IMR-90 (cell line): ENCODE results near the gene NRM. TPM values are rescaled to one million over a fixed set of nuclear protein-coding genes. Genes with fewer than 3 reads are reported as not detected.
"Not testable (repeated sequence)": the region's sequence is repeated elsewhere in the genome, so short reads cannot be mapped to it uniquely, and the experiment has no call there.

Experiments
- ATAC-seq: fragments of 200-7000 bp; cut with Tn5 transposase; 2 replicates; pipeline ENCODE4 v1.9.1; 2020; ENCODE audit warnings: low read depth, mild to moderate bottlenecking, moderate library complexity
- BruUV-seq: library from RNA; stranded (reverse); fragments of 400-500 nt; replicated peaks from 2 replicates; lab custom pipeline; 2021; lab: Mats Ljungman, UMichigan
- CTCF ChIA-PET: fragments of 300-600 bp; formaldehyde crosslinking; extraction: SDS; loops from one replicate; lab custom pipeline; 2021; ENCODE audit warnings: antibody characterized with exemption; lab: Yijun Ruan, JAX
- POLR2A ChIA-PET: fragments of 300-600 bp; sonication (Branson Sonifier 250); formaldehyde crosslinking; loops from one replicate; lab custom pipeline; 2022; ENCODE audit warnings: antibody characterized with exemption; ENCODE audit not compliant: unreplicated experiment; lab: Charles Lee
- DNase-seq: peaks from one replicate; pipeline ENCODE4 v3.0.0; 2013
- H2AFZ ChIP-seq: replicated peaks from 2 replicates; pipeline ENCODE3; 2013; ENCODE audit warnings: low read length, mild to moderate bottlenecking; ENCODE audit not compliant: poor library complexity
- H2AK5ac ChIP-seq: 2 replicates; pipeline ENCODE4 v1.6.1; 2013; ENCODE audit warnings: low read depth, low read length, inconsistent platforms
- H2AK9ac ChIP-seq: replicated peaks from 2 replicates; pipeline ENCODE3; 2013; ENCODE audit warnings: mild to moderate bottlenecking, low read depth, low read length, moderate library complexity; ENCODE audit not compliant: poor library complexity
- H2BK120ac ChIP-seq: 2 replicates; pipeline ENCODE4 v1.6.1; 2013; ENCODE audit warnings: low read depth, low read length, inconsistent platforms
- H2BK15ac ChIP-seq: 3 replicates; pipeline ENCODE4 v1.6.1; 2013; ENCODE audit warnings: low read depth, low read length, inconsistent platforms
- H2BK20ac ChIP-seq: 2 replicates; pipeline ENCODE4 v1.6.1; 2013; ENCODE audit warnings: low read depth, mild to moderate bottlenecking, inconsistent platforms, low read length, moderate library complexity
- H2BK5ac ChIP-seq: 2 replicates; pipeline ENCODE4 v1.6.1; 2013; ENCODE audit warnings: mild to moderate bottlenecking, low read depth, low read length, inconsistent platforms; ENCODE audit not compliant: poor library complexity, severe bottlenecking
- H3K14ac ChIP-seq: replicated peaks from 2 replicates; pipeline ENCODE4 v1.6.1; 2013; ENCODE audit warnings: low read depth, low read length, inconsistent platforms
- H3K18ac ChIP-seq: 2 replicates; pipeline ENCODE4 v1.6.1; 2013; ENCODE audit warnings: low read depth, low read length, control low read depth
- H3K23ac ChIP-seq: 2 replicates; pipeline ENCODE4 v1.6.1; 2013; ENCODE audit warnings: low read depth, low read length, inconsistent platforms
- H3K27ac ChIP-seq: 2 replicates; pipeline ENCODE4 v1.5.1; 2013; ENCODE audit warnings: mild to moderate bottlenecking, control low read depth, low read length; ENCODE audit not compliant: insufficient read depth
- H3K27me3 ChIP-seq: 2 replicates; pipeline ENCODE4 v1.6.1; 2013; ENCODE audit warnings: low read length; ENCODE audit not compliant: control insufficient read depth, insufficient read depth
- H3K36me3 ChIP-seq: 2 replicates; pipeline ENCODE4 v1.6.1; 2013; ENCODE audit warnings: low read length, mixed read lengths; ENCODE audit not compliant: control insufficient read depth, insufficient read depth
- H3K4ac ChIP-seq: 2 replicates; pipeline ENCODE4 v1.6.1; 2013; ENCODE audit warnings: low read depth, low read length, inconsistent platforms
- H3K4me1 ChIP-seq: 2 replicates; pipeline ENCODE4 v1.6.1; 2013; ENCODE audit warnings: low read length, mixed read lengths; ENCODE audit not compliant: control insufficient read depth, insufficient read depth
- H3K4me2 ChIP-seq: 2 replicates; pipeline ENCODE4 v1.6.1; 2013; ENCODE audit warnings: low read depth, mild to moderate bottlenecking, control low read depth, low read length, moderate library complexity
- H3K4me3 ChIP-seq: 2 replicates; pipeline ENCODE4 v1.5.1; 2013; ENCODE audit warnings: low read depth, mild to moderate bottlenecking, control low read depth, low read length, moderate library complexity; ENCODE audit not compliant: insufficient read depth
- H3K56ac ChIP-seq: 2 replicates; pipeline ENCODE4 v1.6.1; 2013; ENCODE audit warnings: low read length, inconsistent platforms; ENCODE audit not compliant: insufficient read depth; ENCODE audit errors: extremely low read depth
- H3K79me1 ChIP-seq, 2 experiments: 2 replicates each; pipeline ENCODE4 v1.6.1; 2013; ENCODE audit warnings: low read length in 2 of 2, inconsistent platforms in 1 of 2, low read depth in 1 of 2
- H3K9ac ChIP-seq: 2 replicates; pipeline ENCODE4 v1.6.1; 2013; ENCODE audit warnings: low read depth, low read length, control low read depth
- H3K9me1 ChIP-seq: 2 replicates; pipeline ENCODE4 v1.6.1; 2013; ENCODE audit warnings: low read length, inconsistent platforms; ENCODE audit not compliant: insufficient read depth
- H3K9me3 ChIP-seq: 2 replicates; pipeline ENCODE4 v1.6.1; 2013; ENCODE audit warnings: low read length; ENCODE audit not compliant: control insufficient read depth, insufficient read depth
- H4K20me1 ChIP-seq: 2 replicates; pipeline ENCODE4 v1.6.1; 2013; ENCODE audit warnings: low read length, inconsistent platforms; ENCODE audit not compliant: insufficient read depth
- H4K5ac ChIP-seq: 2 replicates; pipeline ENCODE4 v1.6.1; 2013; ENCODE audit warnings: mild to moderate bottlenecking, low read depth, low read length, control low read depth
- H4K8ac ChIP-seq, 2 experiments: 2 replicates each; pipeline ENCODE4 v1.6.1; 2013; ENCODE audit warnings: low read depth in 2 of 2, low read length in 2 of 2, control low read depth in 1 of 2, inconsistent platforms in 1 of 2
- H4K91ac ChIP-seq: 2 replicates; pipeline ENCODE4 v1.6.1; 2013; ENCODE audit warnings: low read depth, low read length, inconsistent platforms; ENCODE audit not compliant: insufficient read depth
- WGBS, 2 experiments: methylation state at CpG; one replicate each; pipeline versions ENCODE4 v1.1.5 to v1.1.7; 2013; ENCODE audit warnings: missing lambda C conversion rate in 2 of 2; ENCODE audit not compliant: insufficient read length in 1 of 2; ENCODE audit errors: extremely low coverage in 2 of 2; 5-methylcytosine and 5-hydroxymethylcytosine counted together
- dilution Hi-C: fragments of 300-500 bp; cut with HindIII; formaldehyde crosslinking; loops from one replicate; pipeline ENCODE4 v1.14.3; 2018; ENCODE audit warnings: low sequenced_read_pairs; ENCODE audit not compliant: unreplicated experiment
- in situ Hi-C: fragments of 300-500 bp; cut with MboI; formaldehyde crosslinking; loops from 3 replicates; pipeline ENCODE4 v1.14.3; 2019; ENCODE audit warnings: low sequenced_read_pairs, inconsistent platforms, mixed read lengths
- intact Hi-C: fragments of 100-400 bp; cut with micrococcal nuclease; formaldehyde crosslinking; loops from 2 replicates; pipeline ENCODE4 v1.10.0; 2022
- polyA plus RNA-seq, 3 experiments: library from polyadenylated mRNA; depleted of rRNA; stranded (reverse); fragments of >200 nt; gene quantifications; 2 replicates each; pipeline ENCODE4 v1.2.3, GENCODE V29; 2012; ENCODE audit warnings: low replicate concordance in 1 of 3
- total RNA-seq: library from RNA; depleted of rRNA; stranded (reverse); fragments of >200 nt; gene quantifications from 2 replicates; pipeline ENCODE4 v1.2.3, GENCODE V29; 2012

The NRM gene
- total and polyA plus RNA-seq, 2 of the 4 experiments (the other 2 are of a cell fraction) = 2.2 to 27.0 TPM

DNA sequence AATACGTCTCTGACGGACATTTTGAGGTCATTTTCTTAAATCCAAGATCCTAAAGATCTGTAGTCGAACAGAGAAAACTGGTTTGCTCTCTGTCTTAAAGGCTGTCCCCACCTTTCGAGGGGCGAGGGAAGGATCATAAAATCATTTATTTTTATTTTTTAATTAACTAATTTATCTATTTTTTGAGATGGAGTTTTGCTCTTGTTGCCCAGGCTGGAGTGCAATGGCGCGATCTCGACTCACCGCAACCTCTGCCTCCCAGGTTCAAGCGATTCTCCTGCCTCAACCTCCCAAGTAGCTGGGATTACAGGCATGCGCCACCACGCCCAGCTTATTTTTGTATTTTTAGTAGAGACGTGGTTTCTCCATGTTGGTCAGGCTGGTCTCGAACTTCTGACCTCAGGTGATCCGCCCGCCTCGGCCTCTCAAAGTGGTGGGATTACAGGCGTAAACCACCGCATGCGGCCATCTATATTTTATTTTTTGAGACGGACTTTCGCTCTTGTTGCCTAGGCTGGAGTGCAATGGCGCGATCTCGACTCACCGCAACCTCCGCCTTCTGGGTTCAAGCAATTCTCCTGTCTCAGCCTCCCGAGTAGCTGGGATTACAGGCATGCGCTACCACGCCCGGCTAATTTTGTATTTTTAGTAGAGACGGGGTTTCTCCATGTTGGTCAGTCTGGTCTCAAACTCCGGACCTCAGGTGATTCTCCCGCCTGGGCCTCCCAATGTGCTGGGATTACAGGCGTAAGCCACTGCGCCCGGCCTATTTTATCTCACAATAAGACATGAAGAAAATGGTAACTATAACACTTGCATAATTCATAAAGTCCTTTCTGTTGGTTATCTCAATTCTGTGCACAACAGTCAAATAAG is 27.3 kb upstream of the NRM start:
- H3K9me3 ChIP-seq, in situ Hi-C loops, H3K4me1 ChIP-seq, H2AFZ ChIP-seq, dilution Hi-C loops, CTCF ChIA-PET, H2BK15ac ChIP-seq, H2BK20ac ChIP-seq, H3K9me1 ChIP-seq, ATAC-seq, BruUV-seq, H3K27me3 ChIP-seq, DNase-seq, H2AK9ac ChIP-seq: not testable (repeated sequence)
- Histone ChIP-seq H3K9ac (peak overlapping the region; percentile 66; the same call in 1 of the 2 replicates), H2AK5ac (peak overlapping the region; percentile 92), H4K5ac (peak overlapping the region; percentile 29; the same call in 1 of the 2 replicates), H4K8ac (peak overlapping the region; percentile 0 to 96; a peak in 3 of 4 replicates), H4K91ac (peak overlapping the region; percentile 93), H3K18ac (peak overlapping the region; percentile 48; the same call in 1 of the 2 replicates), H3K4me2 (peak overlapping the region; percentile 54), H3K56ac (peak overlapping the region; percentile 96), H2BK120ac (peak overlapping the region; percentile 46; the same call in 1 of the 2 replicates), H3K14ac (peak overlapping the region; percentile 80; the same call in 1 of the 2 replicates), H3K36me3 (peaks cover 16% of the 10 kb centered on the region), H3K4me3 (peak overlapping the region; percentile 30; the same call in 1 of the 2 replicates), H3K79me1 (peaks cover 15 to 37% of the 10 kb centered on the region in 2 experiments), H2BK5ac (peak overlapping the region; percentile 91), H3K4ac (peak overlapping the region; percentile 92), H4K20me1 (peaks cover 18% of the 10 kb centered on the region), H3K27ac (peak overlapping the region; percentile 13), H3K23ac (peak overlapping the region; percentile 84; the same call in 1 of the 2 replicates)
- POLR2A ChIA-PET = interaction anchor here (1.0 to 1.1 kb wide), 2 partner anchors 27 to 33 kb away, joined by 3 to 5 read pairs; partner anchors contain the start of gene NRM
- WGBS, 2 experiments = 98% methylated on average over 8 of the region's 37 CpGs; no CpG with 5 or more reads in 1 of the 2 experiments
- intact Hi-C loops = loop anchor here (1.0 kb wide), 1 partner anchor 27 kb away; no protein-coding TSS in a partner anchor
